ENCODE measurements around the gene ATP8A2.
A peak's percentile ranks its signal among the peaks of the same experiment; 100 is the strongest.
"Not testable (repeated sequence)": the region's sequence is repeated elsewhere in the genome, so short reads cannot be mapped to it uniquely, and the experiment has no call there.

The ATP8A2 gene

GRCh38 chr13:25939961-25940687 is 568.4 kb downstream of the ATP8A2 start:
- no peak for DNase-seq

GRCh38 chr13:25943081-25943480 is 571.3 kb downstream of the ATP8A2 start:
- DNase-seq, result no peak

GRCh38 chr13:25943658-25944057 is 571.9 kb downstream of the ATP8A2 start:
- no peak for DNase-seq

- DNase-seq, result no peak
These were observed 573.8 kb downstream of the ATP8A2 start for GRCh38 chr13:25945596-25945995.

- no peak for DNase-seq
These were observed 574.5 kb downstream of the ATP8A2 start for GRCh38 chr13:25946321-25946720.

GRCh38 chr13:25948910-25949309 is 577.1 kb downstream of the ATP8A2 start:
- no peak for DNase-seq

- no peak for DNase-seq
These were observed 580.1 kb downstream of the ATP8A2 start for GRCh38 chr13:25951831-25952230.

- not testable (repeated sequence) for DNase-seq
These were observed 582.3 kb downstream of the ATP8A2 start for GRCh38 chr13:25954080-25954479.

- DNase-seq, result not testable (repeated sequence)
These were observed 583.2 kb downstream of the ATP8A2 start for GRCh38 chr13:25954943-25955342.

- DNase-seq, result no peak
These were observed 587.2 kb downstream of the ATP8A2 start for GRCh38 chr13:25958986-25959385.

GRCh38 chr13:25961294-25961693 is 589.5 kb downstream of the ATP8A2 start:
- no peak for DNase-seq

- no peak for DNase-seq
These were observed 591.9 kb downstream of the ATP8A2 start for GRCh38 chr13:25963674-25964073.

- DNase-seq, result no peak
These were observed 593.8 kb downstream of the ATP8A2 start for GRCh38 chr13:25965596-25965995.

GRCh38 chr13:25966086-25966485 is 594.3 kb downstream of the ATP8A2 start:
- no peak for DNase-seq

- no peak for DNase-seq
These were observed 595.4 kb downstream of the ATP8A2 start for GRCh38 chr13:25967144-25967543.

- DNase-seq, result no peak
These were observed 599.3 kb downstream of the ATP8A2 start for GRCh38 chr13:25971047-25971446.

- no peak for DNase-seq
These were observed 599.8 kb downstream of the ATP8A2 start for GRCh38 chr13:25971459-25972145.

- no peak for DNase-seq
These were observed 601.3 kb downstream of the ATP8A2 start for GRCh38 chr13:25973085-25973484.

GRCh38 chr13:25973576-25973975 is 601.8 kb downstream of the ATP8A2 start:
- DNase-seq, result no peak

- DNase-seq, result peak; percentile 24
These were observed 605.4 kb downstream of the ATP8A2 start for GRCh38 chr13:25977216-25977615.

- no peak for DNase-seq
These were observed 605.9 kb downstream of the ATP8A2 start for GRCh38 chr13:25977671-25978070.

GRCh38 chr13:25978961-25979360 is 607.2 kb downstream of the ATP8A2 start:
- DNase-seq, result no peak

GRCh38 chr13:25979371-25979770 is 607.6 kb downstream of the ATP8A2 start:
- DNase-seq, result no peak

- no peak for DNase-seq
These were observed 608.5 kb downstream of the ATP8A2 start for GRCh38 chr13:25980255-25980654.

- no peak for DNase-seq
These were observed 609.3 kb downstream of the ATP8A2 start for GRCh38 chr13:25981060-25981459.
